Left cardiac atrium (tissue), 4 donors: ENCODE measurements around the gene LIPA. TPM values are rescaled to one million over a fixed set of nuclear protein-coding genes. Genes with fewer than 3 reads are reported as not detected.
"Not testable (repeated sequence)": the region's sequence is repeated elsewhere in the genome, so short reads cannot be mapped to it uniquely, and the experiment has no call there.

ENCODE experiments used
- ATAC-seq, 2 donors: fragments of 200-7000 bp; cut with Tn5 transposase; one replicate each; pipeline ENCODE4 v1.9.1; 2020; ENCODE audit warnings: mild to moderate bottlenecking in 2 of 2, moderate library complexity in 2 of 2
- DNase-seq: peaks from one replicate; pipeline ENCODE4 v3.0.0-alpha.2; 2020
- intact Hi-C, 2 donors: fragments of 100-400 bp; cut with DNase I; formaldehyde crosslinking; loops; one replicate each; pipeline versions ENCODE4 v1.14.1 to v1.15.1; 2022 to 2023
- total RNA-seq, 2 donors: library from RNA; stranded (reverse); fragmentation: NEBNext Ultra II Directional; extraction: Animal tissue kit (Norgen Biotek cat#: 25700); gene quantifications; one replicate each; pipeline ENCODE4 v1.2.1, GENCODE V29; 2021
- donor health status: DM: no; HTN: yes; CAD: no.
- donor health status: DM: no; HTN: yes; CAD: no; lungs with severe emphysema.
- donor health status: DM: yes; HTN: yes; CAD: no.
- donor health status: Dilated cardiomyopathy.

Gene LIPA
- total RNA-seq, 2 donors from 2014 or later = 35.8 to 45.7 TPM

DNA sequence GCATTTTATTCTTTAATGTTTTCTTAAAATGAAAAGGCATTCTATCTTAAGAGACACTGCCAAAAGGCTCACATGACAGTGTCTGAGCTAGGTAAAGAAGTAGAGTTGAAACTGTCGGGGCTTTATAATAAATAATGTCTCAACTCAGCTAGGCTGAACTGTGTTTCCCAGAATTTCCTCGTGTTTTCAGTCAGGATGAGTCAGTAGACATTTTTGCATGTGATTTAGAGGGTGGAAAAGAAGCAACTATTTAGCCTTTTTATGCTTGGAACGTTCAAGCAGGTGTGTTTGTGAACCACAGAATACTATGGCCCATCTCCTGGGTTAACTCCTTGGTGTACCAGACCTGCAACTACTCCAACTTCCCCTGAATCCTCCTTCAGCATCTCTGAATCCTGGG, 23.4 kb upstream of the LIPA start:
- DNase-seq = no peak
- intact Hi-C loops = no loop called here
- ATAC-seq = no peak

DNA sequence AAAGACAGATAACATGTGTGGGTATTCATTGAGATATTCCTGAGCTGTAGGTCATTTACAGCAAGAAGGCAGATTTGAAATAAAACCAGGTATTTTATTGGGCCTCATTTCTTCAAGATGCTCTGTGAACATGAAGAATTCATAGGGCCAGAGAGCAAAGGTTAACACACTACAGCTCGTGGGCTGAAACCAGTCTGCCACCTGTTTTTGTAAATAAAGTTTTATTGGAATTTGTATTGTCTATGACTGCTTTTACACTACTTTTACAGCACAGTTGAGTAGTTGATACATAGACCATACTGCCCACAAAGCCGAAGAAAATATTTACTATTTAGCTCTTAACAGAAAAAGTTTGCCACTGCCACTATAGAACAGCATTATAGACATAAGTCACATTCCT, 22.1 kb upstream of the LIPA start:
- DNase-seq (no peak), ATAC-seq (no peak)
- intact Hi-C loops = no loop called here

DNA sequence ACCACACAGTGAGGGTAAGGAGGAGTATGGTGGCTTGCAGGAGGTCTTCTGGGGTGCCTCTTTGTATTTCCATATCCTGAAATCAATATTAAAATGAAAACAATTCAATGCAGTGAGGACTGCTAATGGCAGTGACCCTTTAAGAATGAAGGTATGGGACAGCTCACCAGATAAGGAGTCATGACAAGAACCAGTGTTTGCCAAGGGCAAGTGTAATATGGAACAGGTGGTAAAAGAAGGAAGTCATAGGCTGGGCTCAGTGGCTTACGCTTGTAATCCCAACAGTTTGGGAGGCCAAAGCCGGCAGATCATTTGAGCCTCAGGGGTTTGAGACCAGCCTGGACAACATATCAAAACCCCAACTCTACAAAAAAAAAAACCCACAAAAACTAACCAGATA, 20.0 kb upstream of the LIPA start:
- DNase-seq (no peak), ATAC-seq (no peak)
- intact Hi-C loops = no loop called here

DNA sequence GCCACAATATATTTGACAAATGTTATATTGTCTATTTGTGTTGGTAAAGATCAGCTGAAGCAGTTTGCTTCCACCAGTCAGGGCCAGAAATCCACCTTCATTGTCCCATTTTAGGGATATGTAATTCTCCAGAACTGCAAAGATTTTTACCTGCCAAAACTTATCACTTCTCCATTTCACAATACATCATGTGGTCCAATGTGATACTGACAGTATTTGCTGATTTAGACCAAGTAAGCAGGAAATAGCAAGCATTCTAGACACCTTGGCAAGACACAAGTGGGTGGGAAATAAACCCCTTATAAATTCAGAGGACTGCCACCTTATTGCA, 18.5 kb upstream of the LIPA start:
- intact Hi-C loops = no loop called here
- ATAC-seq (no peak), DNase-seq (no peak)

DNA sequence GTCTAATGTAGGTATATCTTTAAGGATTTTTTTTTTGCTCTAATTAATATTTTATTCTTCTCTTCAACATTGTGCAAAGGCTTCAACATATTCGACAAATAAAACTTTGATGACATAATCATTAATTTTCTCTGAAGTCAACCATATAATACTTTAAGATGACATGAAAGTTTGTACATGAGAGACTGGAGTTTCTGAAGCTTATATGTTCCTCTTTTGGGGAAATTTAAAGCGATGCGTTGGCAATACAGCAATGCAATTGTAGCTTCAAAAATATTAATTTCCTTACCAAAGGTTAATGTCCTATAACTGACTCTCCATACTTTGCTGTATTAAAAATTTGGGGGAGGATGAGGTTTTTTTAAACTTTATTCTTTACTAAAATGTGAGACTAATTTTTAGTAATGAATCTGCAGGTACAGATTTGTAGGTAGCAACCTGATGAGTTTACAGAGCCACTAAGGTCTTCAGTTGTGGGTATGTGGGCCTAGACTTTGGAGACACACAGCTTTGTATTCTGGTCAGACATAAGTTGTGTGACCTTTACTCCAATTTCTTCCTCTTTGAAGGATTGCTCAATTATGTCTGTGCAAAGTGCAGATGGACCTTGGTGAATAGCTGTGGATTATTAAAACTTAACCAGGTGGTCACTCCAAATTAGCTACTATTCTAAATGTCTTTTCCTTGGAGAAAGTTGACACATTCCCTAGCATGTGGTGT, 18.0 kb upstream of the LIPA start:
- ATAC-seq (no peak), DNase-seq (no peak)
- intact Hi-C loops = no loop called here

DNA sequence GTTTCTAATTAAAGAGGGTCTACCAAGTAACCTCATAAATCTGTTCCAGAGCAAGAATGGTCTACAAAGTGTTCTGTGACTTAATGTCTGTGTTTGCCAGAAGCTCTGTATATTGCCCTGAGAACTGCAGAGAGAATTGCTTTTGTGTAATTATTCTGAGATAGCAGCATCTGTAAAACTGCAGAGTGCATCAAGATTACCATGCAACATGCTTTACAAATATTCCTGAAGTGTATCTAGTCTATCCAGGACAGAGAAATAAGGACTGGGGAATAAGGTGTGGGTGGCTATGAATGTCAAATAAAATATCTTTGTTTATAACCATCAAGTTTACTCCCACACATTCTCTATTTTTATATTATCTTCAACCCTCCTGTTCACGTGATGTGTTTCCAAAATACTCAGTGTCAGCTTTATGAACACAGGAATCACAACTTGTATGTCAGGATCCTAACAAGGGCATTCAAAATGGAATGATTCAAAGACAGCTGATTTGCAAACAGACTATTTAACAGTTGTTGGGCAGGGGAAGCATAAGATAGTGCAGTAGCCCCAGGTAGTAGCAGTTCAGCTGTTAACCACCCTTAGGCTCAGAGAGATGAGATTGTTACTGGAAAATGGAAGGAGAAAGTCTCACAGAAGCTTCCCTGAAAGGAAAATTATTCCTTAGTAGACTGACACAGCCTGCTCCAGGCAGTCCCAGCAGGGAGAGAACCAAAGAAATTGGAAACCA, 15.3 kb upstream of the LIPA start:
- DNase-seq = no peak
- intact Hi-C loops = no loop called here
- ATAC-seq = no peak

DNA sequence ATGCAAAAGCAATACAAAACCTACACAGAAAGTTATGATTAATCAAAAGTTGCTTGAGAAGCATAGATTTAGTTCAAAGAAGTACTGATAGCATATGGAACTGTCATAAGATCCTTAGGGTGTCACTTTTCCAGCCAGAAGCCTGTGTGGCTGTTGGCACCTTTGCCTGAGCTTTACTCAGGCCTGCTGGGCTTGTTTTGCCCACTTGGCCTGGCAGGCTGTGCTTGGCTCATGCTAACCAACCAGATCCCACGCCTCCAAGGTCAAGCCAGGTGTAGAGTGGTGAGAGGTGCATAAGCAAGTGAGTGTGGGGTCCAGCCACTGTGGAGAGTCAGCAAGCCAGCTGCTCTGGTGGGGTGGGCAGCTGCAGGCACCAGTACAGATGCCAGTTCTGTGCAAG, 12.0 kb upstream of the LIPA start:
- intact Hi-C loops = loop anchor here in 1 of 2 donors (2.0 kb wide), 1 partner anchor 127 kb away; no protein-coding TSS in a partner anchor
- ATAC-seq (no peak), DNase-seq (no peak)

DNA sequence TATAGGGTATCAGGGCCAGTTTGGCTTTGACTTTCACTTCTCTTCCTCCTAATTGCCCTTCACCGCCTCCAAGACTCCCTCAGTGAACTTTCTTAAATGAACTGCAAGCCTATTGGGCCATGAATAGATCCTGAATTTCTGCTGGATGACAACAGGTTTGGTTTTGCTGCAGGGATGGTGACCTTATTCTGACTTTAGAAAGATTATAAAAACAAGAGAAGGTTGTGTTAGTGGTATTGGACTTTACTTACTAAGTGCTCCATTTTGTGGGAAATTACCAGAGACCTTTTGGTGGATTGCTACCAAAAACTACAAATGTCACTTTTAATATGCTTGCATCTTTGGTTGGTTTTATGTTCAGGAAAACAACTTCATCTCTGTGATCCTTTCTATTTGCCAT, 11.5 kb upstream of the LIPA start:
- intact Hi-C loops = loop anchor here in 1 of 2 donors (2.0 kb wide), 1 partner anchor 128 kb away; no protein-coding TSS in a partner anchor
- no peak for ATAC-seq
- no peak for DNase-seq

DNA sequence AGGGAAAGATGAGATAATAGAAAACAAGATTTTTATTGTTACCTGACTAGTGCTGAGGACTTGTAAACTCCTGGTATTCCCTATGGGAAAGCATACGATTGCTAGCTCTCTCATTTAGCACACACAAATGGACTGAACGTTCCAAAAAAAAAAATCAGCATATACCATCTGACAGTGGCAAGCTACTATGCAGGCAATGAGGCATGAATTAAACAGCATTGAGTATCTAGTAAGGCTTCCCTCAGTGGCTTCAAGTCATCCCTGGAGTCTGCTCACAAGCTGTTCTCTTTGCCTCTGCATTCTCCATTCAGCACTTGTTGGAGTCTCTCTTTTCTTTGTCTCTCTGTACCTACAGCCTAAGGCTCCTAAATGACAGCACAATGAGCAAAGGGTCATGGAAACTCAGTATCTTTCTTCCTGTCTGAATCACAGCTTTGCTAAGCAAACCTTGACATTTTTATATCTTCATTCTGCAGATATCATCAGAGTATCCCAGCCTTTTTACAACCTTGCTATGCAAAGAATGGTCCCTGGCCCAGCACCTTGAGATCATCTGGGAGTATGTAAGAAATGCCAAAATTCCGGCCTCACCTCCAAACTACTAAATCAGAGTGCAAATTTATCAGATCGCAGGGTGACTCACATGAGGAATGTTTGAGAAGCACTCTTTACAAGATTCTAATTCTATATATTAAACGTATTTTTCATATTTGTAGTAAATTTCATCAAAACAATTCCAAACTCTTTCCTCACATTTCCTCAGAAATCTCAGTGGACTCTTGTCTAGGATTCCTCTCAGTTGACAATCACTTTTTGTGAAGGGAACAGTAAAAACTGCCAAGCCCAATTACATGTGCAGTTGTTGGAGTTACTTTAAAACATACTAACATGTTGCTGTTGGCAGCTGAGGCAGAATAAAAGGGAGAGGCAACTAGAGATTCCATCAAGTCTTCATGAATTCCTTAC, 10.8 kb upstream of the LIPA start:
- ATAC-seq = no peak
- intact Hi-C loops = loop anchor here in 1 of 2 donors (2.0 kb wide), 1 partner anchor 128 kb away; no protein-coding TSS in a partner anchor
- no peak for DNase-seq

DNA sequence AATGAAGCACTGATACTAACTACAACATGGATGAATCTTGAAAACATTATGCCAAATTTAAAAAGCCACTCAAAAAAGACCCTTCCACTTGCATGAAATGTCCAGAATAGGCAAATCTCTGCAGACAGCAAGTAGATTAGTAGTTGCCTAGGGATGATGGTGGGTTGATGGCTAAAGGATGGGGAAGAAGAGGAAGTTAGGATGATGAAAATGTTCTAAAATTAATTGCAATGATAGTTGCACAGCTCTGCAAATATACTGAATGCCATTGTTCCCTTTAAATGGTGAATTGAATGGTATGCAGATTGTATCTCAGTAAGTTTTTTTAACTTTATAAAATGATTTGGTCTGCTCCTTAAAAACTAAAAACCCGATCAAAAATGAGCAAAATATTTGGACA, 7.3 kb upstream of the LIPA start:
- no peak for DNase-seq
- intact Hi-C loops = no loop called here

DNA sequence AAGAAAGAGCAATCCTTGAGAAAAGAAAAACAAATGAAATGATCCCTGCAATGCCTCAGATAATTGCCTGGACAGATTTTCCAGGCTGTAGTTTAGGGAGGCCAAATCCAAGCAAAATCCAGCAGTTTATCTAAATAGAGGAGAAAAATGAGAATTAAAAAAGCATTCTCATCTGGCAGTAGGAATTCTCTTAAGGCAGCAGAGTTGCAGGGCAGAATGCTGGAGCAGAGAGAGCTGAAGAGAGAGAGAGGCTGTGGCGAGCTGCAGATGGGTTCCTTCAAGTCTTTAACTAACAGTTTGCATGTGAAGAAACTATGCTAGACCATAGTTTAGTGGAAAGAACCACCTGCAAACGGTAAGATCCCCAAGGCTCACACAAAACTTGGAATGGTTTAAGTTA, 6.0 kb upstream of the LIPA start:
- no peak for DNase-seq
- intact Hi-C loops = no loop called here
- no peak for ATAC-seq

More for the DNA sequence above, 7.3 kb upstream of the LIPA start:
- ATAC-seq = no peak

DNA sequence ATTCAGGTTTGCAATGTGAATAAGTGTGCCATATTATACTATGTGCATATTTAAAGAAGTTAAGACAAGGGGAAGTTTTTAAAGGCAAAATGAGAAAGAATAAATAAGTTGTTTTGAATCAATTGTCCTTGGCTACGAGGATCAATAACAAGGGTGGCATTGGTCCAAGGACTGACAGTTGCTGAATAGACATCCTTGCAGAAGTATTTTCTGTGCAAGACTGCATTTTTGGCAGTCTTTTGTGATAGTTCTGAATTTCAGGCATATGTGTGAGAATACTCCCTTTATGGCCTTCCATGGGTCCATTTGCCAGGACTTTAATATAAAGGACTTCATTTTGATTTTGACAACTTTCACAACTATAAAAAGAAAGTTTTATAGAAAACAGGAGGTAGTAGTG, 5.4 kb upstream of the LIPA start:
- no peak for DNase-seq
- intact Hi-C loops = no loop called here
- no peak for ATAC-seq

DNA sequence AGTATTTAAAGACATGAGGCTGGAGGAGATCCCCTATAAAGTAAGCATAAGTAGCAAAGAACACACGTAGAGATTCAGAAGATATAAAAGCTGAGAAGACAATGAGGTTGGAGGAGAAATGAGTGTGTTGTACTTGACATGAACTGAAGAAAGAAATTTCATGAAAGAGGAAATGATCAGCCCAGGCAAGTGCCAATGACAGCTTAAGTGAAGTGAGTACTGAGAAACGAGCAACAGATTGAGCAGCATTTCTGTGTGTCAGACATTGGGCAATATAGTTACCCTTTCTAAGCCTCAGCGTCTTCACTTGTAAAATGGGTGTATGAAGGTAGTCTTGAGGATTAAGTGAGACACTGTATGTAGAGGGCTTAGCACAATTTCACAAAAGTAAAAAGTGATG, 4.8 kb upstream of the LIPA start:
- DNase-seq (no peak), ATAC-seq (no peak)
- intact Hi-C loops = no loop called here

DNA sequence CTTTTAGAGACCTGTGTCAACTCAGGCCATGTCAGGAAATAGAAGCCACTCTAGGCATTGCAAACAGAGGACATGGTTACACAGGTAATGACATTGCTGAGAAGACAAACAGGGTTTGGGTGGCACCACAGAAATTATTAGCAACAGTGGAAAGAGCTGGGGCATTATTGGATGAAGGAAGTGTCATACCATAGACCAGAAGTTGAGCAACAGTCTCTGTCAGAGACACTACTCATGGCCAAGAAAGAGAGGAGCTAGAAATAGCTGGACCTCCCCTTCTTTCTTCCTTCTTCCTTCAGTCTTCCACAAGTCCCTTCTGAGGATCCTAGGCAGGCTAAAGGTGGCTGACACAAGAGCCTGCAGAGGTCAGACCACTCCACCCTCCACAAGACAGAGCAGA, 4.2 kb upstream of the LIPA start:
- no peak for ATAC-seq
- intact Hi-C loops = no loop called here
- DNase-seq = no peak

DNA sequence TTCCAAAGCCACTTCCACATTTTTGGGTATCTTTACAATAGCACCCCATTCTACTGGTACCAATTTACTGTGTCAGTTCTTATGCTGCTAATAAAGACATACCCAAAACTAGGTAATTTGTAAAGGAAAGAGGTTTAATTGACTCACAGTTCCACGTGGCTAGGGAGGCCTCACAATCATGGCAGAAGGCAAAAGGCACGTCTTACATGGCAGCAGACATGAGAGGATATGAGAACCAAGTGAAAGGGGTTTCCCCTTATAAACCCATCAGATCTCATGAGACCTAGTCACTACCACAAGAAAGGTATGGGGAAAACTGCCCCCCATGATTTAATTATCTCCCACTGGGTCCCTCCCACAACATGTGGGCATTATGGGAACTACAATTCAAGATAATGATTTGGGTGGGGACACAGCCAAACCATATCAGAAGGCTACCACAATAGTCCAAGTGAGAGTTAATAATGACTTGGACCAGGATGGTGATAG, 3.6 kb upstream of the LIPA start:
- DNase-seq, intact Hi-C loops, ATAC-seq: not testable (repeated sequence)

DNA sequence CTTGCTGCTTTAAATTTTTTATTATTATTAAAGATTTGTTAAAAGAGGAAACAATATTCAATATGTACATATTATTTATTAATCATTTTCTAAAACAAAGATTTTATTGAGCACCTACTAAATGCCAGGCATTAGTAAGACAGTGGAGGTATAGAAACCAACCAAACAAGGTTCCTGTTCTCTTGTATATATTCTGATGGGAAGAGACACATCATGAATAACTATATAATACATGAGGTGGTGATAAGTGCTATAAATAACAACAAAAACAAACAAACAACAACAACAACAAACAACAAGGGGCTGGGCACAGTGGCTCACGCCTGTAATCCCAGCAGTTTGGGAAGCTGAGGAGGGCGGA, 630 bp upstream of the LIPA start:
- intact Hi-C loops = no loop called here
- no peak for ATAC-seq
- DNase-seq = no peak

DNA sequence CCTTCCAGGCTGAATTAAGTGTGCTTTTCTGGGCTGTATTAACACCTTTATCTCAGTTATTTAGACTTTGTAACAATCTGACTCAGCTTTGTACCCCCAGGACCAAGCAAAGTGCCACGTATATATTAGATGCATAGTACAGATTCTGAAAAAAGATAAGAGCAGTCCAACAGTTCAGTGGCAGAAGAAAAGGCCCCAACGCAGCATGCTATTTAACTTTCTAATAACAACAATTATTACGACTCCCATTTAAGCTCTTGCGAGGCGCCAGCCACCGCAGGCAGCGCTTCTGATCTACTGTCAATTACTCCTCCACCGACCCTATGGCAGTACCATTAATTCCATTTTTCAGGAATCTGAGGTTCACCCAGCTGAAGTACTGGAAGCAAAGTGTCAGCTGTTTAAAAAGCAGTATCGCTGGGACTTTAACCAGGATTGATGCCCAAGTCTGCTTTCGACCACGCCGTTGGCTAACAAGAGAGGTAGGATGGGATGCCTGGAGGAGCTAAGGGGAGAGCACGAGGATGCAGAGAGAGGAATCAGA, 638 bp downstream of the LIPA start:
- DNase-seq (no peak), ATAC-seq (no peak)
- intact Hi-C loops = no loop called here

DNA sequence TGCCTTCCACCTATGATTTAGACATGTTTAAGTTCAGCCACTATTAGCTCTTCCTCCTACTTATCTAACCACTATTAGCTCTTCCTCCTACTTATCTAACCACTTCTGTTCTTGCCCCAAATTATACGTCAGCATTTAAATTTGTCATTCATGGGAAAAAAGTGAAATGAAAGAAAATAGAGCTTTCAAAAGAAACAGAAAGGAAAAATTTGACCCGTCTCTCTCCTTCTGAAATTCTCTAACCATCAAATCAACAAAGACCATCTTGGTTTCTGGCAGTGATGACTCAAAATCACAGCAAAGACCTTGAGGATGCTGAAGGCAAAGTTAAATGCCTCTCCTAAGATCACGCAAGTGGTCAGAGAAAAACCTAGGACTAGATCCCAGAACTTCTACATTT, 2.6 kb downstream of the LIPA start:
- intact Hi-C loops = no loop called here
- ATAC-seq (no peak), DNase-seq (no peak)

DNA sequence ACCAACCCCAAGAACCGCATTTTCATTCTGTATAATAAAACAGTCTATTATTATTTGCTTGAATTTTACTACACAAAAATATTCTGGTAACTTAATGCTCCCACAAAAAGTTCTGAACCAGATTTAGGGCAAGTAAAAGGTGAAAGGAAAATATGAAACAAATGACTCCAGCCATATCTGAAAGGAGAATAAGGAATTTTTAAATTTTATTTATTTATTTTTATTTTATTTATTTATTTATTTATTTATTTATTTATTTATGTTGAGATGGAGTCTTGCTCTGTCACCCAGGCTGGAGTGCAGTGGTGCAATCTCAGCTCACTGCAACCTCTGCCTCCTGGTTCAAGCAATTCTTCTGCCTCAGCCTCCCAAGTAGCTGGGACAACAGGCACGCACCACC, 4.0 kb downstream of the LIPA start:
- ATAC-seq, intact Hi-C loops, DNase-seq: not testable (repeated sequence)

DNA sequence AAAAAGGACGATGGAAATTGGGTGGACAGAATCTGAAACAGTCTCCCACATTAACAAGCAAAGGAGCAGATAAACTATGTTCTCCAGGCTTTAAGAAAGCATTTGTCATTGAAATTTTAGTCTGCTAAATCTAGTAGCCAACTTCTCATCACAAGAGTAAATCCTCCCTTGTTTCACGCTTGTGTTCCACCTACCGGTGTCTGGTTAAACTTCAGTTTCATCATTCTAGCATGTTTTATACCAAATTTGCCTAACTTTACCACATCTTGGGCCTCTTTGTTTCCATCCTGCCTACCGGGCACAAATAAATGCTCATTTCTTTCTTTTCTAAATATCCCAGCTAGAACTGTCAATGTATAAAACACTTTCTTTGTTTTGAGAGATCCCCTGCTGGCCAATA, 5.8 kb downstream of the LIPA start:
- DNase-seq = no peak
- intact Hi-C loops = no loop called here
- no peak for ATAC-seq
